Thyroid gland (tissue), 4 donors: ENCODE measurements around the gene IVD. TPM values are rescaled to one million over a fixed set of nuclear protein-coding genes. Genes with fewer than 3 reads are reported as not detected.

Experiments
- DNase-seq, 2 donors: peaks; one replicate each; pipeline ENCODE4 v3.0.0-alpha.2; 2019
- H3K27ac ChIP-seq, 3 donors: fragments of 200-600 bp; sonication (generic); 1 replicate in 2 of 3; 2 replicates in 1 of 3; pipeline ENCODE4 v1.5.1; 2016 to 2019; ENCODE audit warnings: mild to moderate bottlenecking in 1 of 3, moderate library complexity in 1 of 3
- H3K27me3 ChIP-seq: fragments of 200-600 bp; sonication (generic); one replicate; pipeline ENCODE4 v1.5.1; 2019
- H3K36me3 ChIP-seq, 2 donors: fragments of 200-600 bp; sonication (generic); one replicate each; pipeline ENCODE4 v1.5.1; 2016 to 2019
- H3K4me1 ChIP-seq, 2 donors: fragments of 200-600 bp; sonication (generic); one replicate each; pipeline ENCODE4 v1.5.1; 2017 to 2019
- H3K4me3 ChIP-seq, 3 donors: fragments of 200-600 bp; sonication (generic); replicated peaks in 1 of 3; 1 replicate in 2 of 3; 2 replicates in 1 of 3; pipeline ENCODE4 v1.5.1; 2016; ENCODE audit warnings: mild to moderate bottlenecking in 1 of 3
- H3K9me3 ChIP-seq: fragments of 200-600 bp; sonication (generic); one replicate; pipeline ENCODE4 v1.5.1; 2017
- CTCF ChIP-seq, 6 experiments: fragments of 200-600 bp in 3 of 6; fragments of 450-650 bp in 3 of 6; sonication (generic) in 3 of 6; IDR thresholded peaks; one replicate each; pipeline ENCODE4 v1.5.1; 2016 to 2019; ENCODE audit warnings: antibody characterized with exemption in 6 of 6, mild to moderate bottlenecking in 2 of 6, inconsistent platforms in 1 of 6, moderate library complexity in 1 of 6
- POLR2A ChIP-seq, 2 donors: fragments of 450-650 bp; IDR thresholded peaks; one replicate each; pipeline ENCODE4 v1.6.1; 2017; ENCODE audit warnings: antibody characterized with exemption in 2 of 2, mild to moderate bottlenecking in 2 of 2, moderate library complexity in 1 of 2
- WGBS, 2 donors: methylation state at CpG; one replicate each; pipeline ENCODE4 v1.1.5; 2017; 5-methylcytosine and 5-hydroxymethylcytosine counted together
- intact Hi-C: fragments of 100-400 bp; cut with DNase I; formaldehyde crosslinking; loops from one replicate; pipeline ENCODE4 v1.15.1; 2023
- total RNA-seq, 4 donors: library from RNA; depleted of rRNA; stranded (reverse); fragments of >200 nt; gene quantifications; one replicate each; pipeline ENCODE4 v1.2.3, GENCODE V29; 2016

Gene IVD
- total RNA-seq, 4 donors from 2014 or later, result 393 to 723 (median 539) TPM

- TF ChIP-seq POLR2A (IDR thresholded peaks at IDR 0.05) (no peak), CTCF (IDR thresholded peaks at IDR 0.05) (no peak)
- H3K4me3 ChIP-seq, result peak overlapping the region in 1 of 3 donors; percentile 27
- intact Hi-C loops, result no loop called here
- H3K4me1 ChIP-seq, result peaks cover 11 to 31% of the 10 kb centered on the region in 2 donors
- no peaks in the 10 kb centered on the region for H3K9me3 ChIP-seq
- no peaks in the 10 kb centered on the region for H3K36me3 ChIP-seq
- WGBS, 2 donors, result 22 to 26% methylated on average over 16 to 17 of the region's 17 CpGs
- H3K27me3 ChIP-seq, result no peaks in the 10 kb centered on the region
- H3K27ac ChIP-seq, result no peak overlapping the region
- no peak for DNase-seq
Measured at GRCh38 chr15:40436892-40437751, 31.5 kb downstream of the IVD start.

- no peaks in the 10 kb centered on the region for H3K36me3 ChIP-seq
- peak overlapping the region in 1 of 3 donors; percentile 36 for H3K27ac ChIP-seq
- H3K27me3 ChIP-seq, result no peaks in the 10 kb centered on the region
- H3K4me3 ChIP-seq, result no peak overlapping the region
- intact Hi-C loops, result no loop called here
- WGBS, 2 donors, result 50 to 66% methylated on average over 14 to 21 of the region's 21 CpGs
- no peaks in the 10 kb centered on the region for H3K9me3 ChIP-seq
- no peak for TF ChIP-seq POLR2A (IDR thresholded peaks at IDR 0.05)
- no peak for TF ChIP-seq CTCF (IDR thresholded peaks at IDR 0.05)
- H3K4me1 ChIP-seq, result peaks cover 20 to 38% of the 10 kb centered on the region in 2 donors
- no peak for DNase-seq
Measured at GRCh38 chr15:40437752-40438687, 32.4 kb downstream of the IVD start.

GRCh38 chr15:40438712-40439111 lies 33.1 kb downstream of the IVD start:
- peaks cover 25 to 45% of the 10 kb centered on the region in 2 donors for H3K4me1 ChIP-seq
- no peaks in the 10 kb centered on the region for H3K36me3 ChIP-seq
- H3K9me3 ChIP-seq, result no peaks in the 10 kb centered on the region
- no peaks in the 10 kb centered on the region for H3K27me3 ChIP-seq
- H3K27ac ChIP-seq, result peak overlapping the region in 1 of 3 donors; percentile 36
- intact Hi-C loops, result no loop called here
- no peak overlapping the region for H3K4me3 ChIP-seq
- WGBS, 2 donors, result 69 to 78% methylated on average over 12 of the region's 12 CpGs
- no peak for TF ChIP-seq CTCF (IDR thresholded peaks at IDR 0.05)
- no peak for TF ChIP-seq POLR2A (IDR thresholded peaks at IDR 0.05)
- DNase-seq, result no peak

GRCh38 chr15:40439461-40439959 lies 33.9 kb downstream of the IVD start:
- Histone ChIP-seq H3K9me3 (no peaks in the 10 kb centered on the region), H3K36me3 (no peaks in the 10 kb centered on the region), H3K27me3 (no peaks in the 10 kb centered on the region), H3K27ac (peak overlapping the region in 2 of 3 donors; percentile 24 to 60), H3K4me3 (peak overlapping the region in 2 of 3 donors; percentile 18 to 56), H3K4me1 (peaks cover 30 to 51% of the 10 kb centered on the region in 2 donors)
- TF ChIP-seq POLR2A (IDR thresholded peaks at IDR 0.05) (no peak), CTCF (IDR thresholded peaks at IDR 0.05) (no peak)
- peak; percentile 63 to 65 for DNase-seq
- intact Hi-C loops, result no loop called here
- WGBS, 2 donors, result 6 to 12% methylated on average over 11 to 15 of the region's 15 CpGs
